Hematopoietic multipotent progenitor cell treated with erythropoietin and hydrocortisone succinate and interleukin-3 and kit ligand, for 6 days (in vitro differentiated cells): ENCODE results near the gene MROH2A.

ENCODE experiments used
- DNase-seq: peaks from one replicate; pipeline ENCODE4 v3.0.0-alpha.2; 2015

The MROH2A gene

DNA sequence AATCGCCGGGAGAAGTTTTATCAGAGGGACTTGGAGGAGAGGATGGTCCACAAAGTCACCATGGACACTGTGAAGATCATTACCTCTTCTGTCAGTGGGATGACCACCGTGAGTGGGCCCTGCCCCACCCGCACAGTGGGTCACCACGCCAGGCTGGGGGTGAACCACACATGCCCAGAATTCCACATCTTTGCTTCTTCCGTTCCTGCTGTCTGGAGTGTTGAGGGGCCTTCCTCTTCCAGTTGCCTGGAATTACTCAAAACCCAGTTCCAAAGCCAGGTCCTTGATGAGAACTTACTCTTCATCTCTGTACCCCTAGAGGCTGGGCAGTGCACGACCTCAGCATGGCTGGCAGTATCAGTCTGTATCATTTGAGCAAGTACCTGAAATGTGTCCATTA, 22.1 kb downstream of the MROH2A start:
- no peak for DNase-seq

- no peak for DNase-seq
Observed at GRCh38 chr2:233801357-233802131, 23.4 kb downstream of the MROH2A start.

DNA sequence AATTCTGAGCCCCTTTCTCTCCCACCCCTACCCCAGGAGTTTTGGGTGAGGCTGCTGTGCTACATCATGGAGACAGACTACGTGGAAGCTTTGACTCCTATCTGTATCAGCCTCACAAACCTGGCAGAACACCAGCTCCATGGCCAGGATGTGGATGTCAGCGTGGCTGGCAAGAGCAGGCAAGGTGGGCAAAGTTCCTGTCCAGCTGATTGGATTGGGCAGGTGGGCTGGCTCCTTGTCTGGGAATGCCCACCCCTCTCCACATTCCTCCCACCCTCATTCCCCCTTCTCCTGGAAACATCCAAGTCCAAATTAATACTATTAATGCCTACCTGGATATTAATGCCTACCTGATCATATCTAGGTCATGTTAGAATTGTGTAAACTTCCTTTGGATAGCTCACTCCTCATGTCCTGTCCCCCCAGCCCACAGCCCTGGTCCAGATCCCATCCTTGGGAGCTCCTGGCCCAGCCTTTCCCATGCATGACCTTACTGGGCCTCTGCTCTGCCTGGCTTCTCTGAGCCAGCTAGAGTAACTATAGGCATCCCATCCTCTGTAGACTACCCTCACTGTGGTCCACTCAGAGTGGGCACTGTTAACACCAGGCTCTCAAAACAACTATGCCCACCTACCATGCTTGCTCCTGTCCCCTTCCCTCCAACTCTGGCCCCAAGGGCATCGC, 24.1 kb downstream of the MROH2A start:
- no peak for DNase-seq

GRCh38 chr2:233803292-233803911, 25.3 kb downstream of the MROH2A start:
- DNase-seq, result no peak

- no peak for DNase-seq
Observed at GRCh38 chr2:233803994-233804393, 25.9 kb downstream of the MROH2A start.

DNA sequence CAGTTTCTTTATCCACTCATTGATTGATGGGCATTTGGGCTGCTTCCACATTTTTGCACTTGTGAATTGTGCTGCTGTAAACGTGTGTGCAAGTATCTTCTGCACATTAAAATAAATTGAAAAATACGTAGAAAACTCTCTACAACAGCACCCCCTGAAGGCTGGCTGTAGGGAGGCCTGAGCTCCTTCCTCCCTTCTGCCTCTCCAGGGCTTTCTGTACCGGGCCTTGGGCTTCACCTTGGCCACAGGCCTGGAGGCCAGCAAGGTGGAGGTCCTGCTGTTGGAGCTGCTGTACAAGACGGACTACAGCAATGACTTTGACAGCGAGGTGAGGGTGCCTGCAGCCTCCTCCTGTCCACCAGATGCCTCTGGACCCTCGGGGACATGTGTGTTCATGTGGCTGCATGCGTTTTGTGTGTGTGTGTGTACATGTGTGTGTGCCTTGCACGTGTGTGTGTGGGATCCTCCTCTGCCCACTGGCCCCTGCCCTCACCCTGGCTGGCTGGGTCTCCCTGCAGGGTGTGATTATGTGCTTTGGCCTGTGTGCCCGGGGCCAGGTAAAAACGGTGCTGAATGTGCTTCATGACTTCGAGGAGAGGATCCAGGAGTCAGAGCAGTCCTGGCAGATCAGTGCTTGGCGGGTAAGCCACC, 29.2 kb downstream of the MROH2A start:
- DNase-seq, result no peak

GRCh38 chr2:233807966-233808935, 30.1 kb downstream of the MROH2A start:
- no peak for DNase-seq

- DNase-seq, result no peak
Observed at GRCh38 chr2:233810385-233810784, 32.3 kb downstream of the MROH2A start.

GRCh38 chr2:233811087-233811486, 33.0 kb downstream of the MROH2A start:
- DNase-seq, result no peak

DNA sequence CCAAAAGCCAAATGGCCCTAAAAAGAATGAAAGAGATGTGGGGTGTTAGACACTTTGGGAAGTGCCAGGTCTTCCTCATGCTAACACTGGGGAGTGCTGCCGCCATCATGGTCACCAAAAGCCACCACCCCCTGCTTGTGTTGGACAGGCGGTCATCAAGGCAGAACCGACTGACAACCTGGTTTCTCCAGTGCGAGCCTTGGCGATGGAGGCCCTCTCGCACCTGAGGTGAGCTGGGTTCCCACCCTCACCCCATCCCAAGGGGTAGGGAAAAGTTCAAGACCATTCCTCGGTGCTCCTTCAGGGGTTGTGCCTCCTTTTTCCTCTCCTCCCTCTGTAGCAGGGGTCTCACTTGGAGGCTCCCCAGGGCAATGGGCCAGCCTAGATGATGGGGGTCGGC, 33.6 kb downstream of the MROH2A start:
- no peak for DNase-seq

DNA sequence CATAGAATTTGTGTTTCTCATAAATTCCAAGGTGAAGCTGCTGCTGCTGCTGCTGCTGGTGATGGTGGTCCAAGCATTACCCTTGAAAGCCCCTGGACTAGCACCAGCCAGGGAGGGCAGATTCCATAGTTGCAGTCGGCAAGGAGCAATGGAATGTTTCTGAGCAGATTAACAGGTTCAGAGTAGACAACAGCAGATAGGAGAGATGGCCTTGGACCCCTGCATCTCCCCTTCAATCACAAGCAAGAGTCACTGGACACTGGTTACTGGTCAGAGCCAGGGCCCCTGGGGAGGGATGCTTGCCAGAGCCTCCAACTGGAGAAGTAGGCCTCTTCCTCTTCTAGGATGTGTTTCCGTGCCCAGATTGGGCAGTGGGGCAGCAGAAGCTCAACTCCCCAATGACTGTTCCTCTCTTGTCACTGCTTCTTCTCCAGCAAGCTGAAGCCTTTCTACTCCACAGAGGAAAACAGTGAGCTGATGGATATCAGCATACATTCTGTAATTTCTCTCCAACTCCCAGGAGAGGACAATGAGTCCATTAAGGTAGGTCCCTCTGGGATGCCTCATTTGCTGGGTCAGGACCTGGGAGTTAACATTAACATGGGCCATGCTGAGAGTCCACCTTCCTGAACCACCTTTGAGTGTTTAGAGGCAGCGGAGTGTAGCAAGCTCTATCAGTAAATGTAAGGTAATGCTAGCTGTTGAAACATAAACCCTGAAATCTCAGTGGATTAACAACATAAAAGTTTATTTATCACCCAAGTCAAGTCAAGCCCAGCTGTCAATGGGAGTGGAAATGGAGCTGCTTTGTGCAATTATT, 35.3 kb downstream of the MROH2A start:
- DNase-seq, result no peak

DNA sequence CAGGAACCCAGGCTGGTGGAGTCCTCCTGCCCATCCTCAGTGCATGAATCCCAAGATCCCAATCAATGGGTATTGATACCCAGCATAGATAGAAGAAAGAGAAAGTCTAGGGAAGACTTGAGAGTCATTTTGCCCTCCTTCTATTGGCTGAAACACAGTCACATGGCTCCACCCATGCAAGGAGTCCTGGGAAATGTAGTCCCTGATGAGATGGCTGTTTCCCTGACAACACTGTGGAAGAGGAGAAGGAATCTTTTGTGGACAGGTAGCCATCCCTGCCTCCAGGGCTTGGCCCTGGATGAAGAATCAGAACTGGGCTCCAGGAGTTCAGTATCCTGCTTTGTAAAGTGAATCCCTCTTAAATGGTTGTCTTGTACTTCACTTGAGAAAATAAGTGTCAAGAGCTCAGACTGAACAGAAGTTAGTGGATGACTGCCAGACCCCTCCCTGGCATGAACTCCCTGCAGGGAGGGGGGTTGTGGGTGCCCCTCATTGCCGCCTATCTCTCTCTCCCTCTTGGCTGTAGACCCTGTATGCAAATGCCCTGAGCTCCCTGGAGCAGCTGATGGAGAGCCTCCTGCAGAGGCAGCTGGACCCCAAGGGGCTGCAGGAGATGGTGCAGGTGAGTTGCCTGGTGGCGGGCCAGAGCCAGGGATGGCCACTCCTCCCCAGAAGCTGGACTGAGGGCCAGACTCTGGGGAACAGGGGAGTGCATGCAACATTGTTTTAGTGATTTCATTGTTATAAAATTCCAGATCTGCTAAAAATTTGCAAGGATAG, 36.1 kb downstream of the MROH2A start:
- no peak for DNase-seq

GRCh38 chr2:233815861-233816260, 37.7 kb downstream of the MROH2A start:
- DNase-seq, result no peak

- DNase-seq, result no peak
Observed at GRCh38 chr2:233816334-233816733, 38.2 kb downstream of the MROH2A start.

- DNase-seq, result no peak
Observed at GRCh38 chr2:233816771-233817170, 38.6 kb downstream of the MROH2A start.

DNA sequence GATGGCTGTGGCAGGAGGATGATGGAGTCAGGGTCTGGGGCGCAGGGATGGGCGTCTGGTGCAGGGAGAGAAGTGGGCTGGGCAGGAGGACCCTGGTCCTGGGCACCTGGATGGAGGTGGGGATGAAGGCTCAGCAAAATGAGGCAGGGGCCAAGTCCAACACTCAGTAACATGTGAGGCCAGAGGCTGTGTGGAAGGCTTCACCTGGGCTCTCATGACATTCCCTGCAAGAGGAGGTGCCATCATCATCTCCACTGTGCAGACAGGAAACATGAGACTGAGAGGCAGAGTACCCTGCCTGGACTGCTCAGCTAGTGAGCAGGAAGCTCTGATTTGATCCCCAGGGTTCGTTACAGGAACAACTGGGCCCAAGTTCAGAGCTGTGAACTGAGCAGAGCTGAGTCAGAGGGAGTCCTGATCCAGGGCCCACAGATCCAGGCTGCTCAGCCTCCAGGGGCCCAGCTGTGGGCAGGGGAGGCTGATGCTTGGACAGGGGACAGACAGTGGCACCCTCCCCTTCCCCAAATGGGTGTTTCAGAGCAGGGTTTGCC, 39.3 kb downstream of the MROH2A start:
- no peak for DNase-seq

- DNase-seq, result no peak
Observed at GRCh38 chr2:233817995-233818638, 40.0 kb downstream of the MROH2A start.

DNA sequence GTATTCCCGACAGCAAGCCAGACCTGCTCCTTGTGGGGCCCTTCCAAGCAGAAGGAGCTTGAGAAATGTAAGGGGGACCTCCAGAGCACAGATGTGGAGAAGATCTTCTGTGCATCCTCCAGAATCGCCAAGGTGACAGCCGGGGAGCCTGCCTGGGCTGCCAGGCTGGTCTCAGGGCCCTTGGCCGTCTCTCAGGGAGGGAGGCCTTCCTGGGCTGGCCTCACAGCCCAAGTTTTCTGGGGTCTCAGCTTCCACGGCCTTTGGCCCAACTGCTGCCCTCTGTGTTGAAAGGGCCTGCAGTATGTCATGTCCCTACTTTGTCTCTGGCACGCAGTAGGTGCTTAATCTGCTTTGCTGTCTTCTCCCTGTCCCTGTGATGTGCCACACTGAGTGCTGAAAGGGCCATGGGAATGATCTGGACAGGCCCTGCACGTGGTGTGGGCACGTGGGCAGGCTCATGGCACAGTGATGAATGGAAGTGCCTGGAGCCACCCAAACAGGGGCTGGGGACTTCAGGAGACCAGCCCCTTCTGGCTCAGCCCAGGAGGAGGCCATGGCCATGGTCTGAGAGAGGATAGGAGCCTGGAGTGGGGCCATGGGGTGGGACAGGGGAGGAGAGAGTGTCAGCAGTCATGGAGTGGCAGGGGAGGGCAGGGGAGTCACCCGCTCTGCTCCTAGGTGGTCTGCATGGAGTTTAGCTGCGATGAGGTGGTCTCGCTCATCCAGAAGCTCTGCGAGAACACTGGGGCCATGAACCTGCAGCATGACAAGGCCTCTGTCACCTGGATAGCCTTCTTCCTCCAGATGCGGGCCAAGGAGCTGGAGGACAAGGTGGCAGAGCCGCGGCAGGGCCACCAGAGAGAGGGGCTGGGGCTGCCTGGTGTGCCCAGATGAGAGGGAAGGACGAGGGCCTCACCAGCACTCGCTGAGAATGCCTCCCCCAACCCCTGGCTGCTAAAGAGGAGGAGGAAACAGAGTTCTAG, 40.8 kb downstream of the MROH2A start:
- no peak for DNase-seq
